Lung microvascular endothelial cell (primary cell): ENCODE data around the gene PLXNA2. TPM values are rescaled to one million over a fixed set of nuclear protein-coding genes. Genes with fewer than 3 reads are reported as not detected.
A peak's percentile ranks its signal among the peaks of the same experiment; 100 is the strongest.

Experiments used
- DNase-seq, 2 donors: peaks; one replicate each; pipeline versions ENCODE4 v3.0.0 to v3.0.0-alpha.2; 2010; ENCODE audit warnings: low read depth in 2 of 2
- total RNA-seq: library from RNA; depleted of rRNA; stranded (reverse); fragments of >200 nt; gene quantifications from 2 replicates; pipeline ENCODE4 v1.2.1, GENCODE V29; 2014

Gene PLXNA2
- total RNA-seq, 1 donor from 2014 or later = 46.4 TPM

GRCh38 chr1:208183977-208184911 lies 59.9 kb downstream of the PLXNA2 start:
- peak in 1 of 2 donors; percentile 59 for DNase-seq

- DNase-seq = no peak
Observed at GRCh38 chr1:208182880-208183645, 61.1 kb downstream of the PLXNA2 start.

GRCh38 chr1:208181364-208181763 lies 62.8 kb downstream of the PLXNA2 start:
- peak in 1 of 2 donors; percentile 50 for DNase-seq

- no peak for DNase-seq
Observed at GRCh38 chr1:208180421-208180820, 63.8 kb downstream of the PLXNA2 start.

GRCh38 chr1:208179961-208180409 lies 64.2 kb downstream of the PLXNA2 start:
- no peak for DNase-seq

- peak; percentile 30 to 38 for DNase-seq
Observed at GRCh38 chr1:208179263-208179816, 64.8 kb downstream of the PLXNA2 start.

GRCh38 chr1:208178091-208178529 lies 66.1 kb downstream of the PLXNA2 start:
- DNase-seq = no peak

GRCh38 chr1:208177656-208178055 lies 66.5 kb downstream of the PLXNA2 start:
- DNase-seq = no peak

- DNase-seq = no peak
Observed at GRCh38 chr1:208176649-208177048, 67.5 kb downstream of the PLXNA2 start.

GRCh38 chr1:208175508-208175895 lies 68.7 kb downstream of the PLXNA2 start:
- DNase-seq = no peak

GRCh38 chr1:208174731-208175507 lies 69.3 kb downstream of the PLXNA2 start:
- DNase-seq = peak; percentile 50 to 71

- DNase-seq = no peak
Observed at GRCh38 chr1:208174200-208174599, 70.0 kb downstream of the PLXNA2 start.

GRCh38 chr1:208173749-208174148 lies 70.4 kb downstream of the PLXNA2 start:
- DNase-seq = no peak

- DNase-seq = no peak
Observed at GRCh38 chr1:208172423-208173145, 71.6 kb downstream of the PLXNA2 start.

GRCh38 chr1:208171616-208172422 lies 72.4 kb downstream of the PLXNA2 start:
- DNase-seq = no peak

GRCh38 chr1:208170252-208170651 lies 73.9 kb downstream of the PLXNA2 start:
- DNase-seq = peak; percentile 19 to 27

GRCh38 chr1:208169081-208169879 lies 74.9 kb downstream of the PLXNA2 start:
- DNase-seq = no peak

GRCh38 chr1:208167261-208167869 lies 76.8 kb downstream of the PLXNA2 start:
- no peak for DNase-seq
